Measurements from ENCODE around the gene TRA2B.

TRA2B gene

DNA sequence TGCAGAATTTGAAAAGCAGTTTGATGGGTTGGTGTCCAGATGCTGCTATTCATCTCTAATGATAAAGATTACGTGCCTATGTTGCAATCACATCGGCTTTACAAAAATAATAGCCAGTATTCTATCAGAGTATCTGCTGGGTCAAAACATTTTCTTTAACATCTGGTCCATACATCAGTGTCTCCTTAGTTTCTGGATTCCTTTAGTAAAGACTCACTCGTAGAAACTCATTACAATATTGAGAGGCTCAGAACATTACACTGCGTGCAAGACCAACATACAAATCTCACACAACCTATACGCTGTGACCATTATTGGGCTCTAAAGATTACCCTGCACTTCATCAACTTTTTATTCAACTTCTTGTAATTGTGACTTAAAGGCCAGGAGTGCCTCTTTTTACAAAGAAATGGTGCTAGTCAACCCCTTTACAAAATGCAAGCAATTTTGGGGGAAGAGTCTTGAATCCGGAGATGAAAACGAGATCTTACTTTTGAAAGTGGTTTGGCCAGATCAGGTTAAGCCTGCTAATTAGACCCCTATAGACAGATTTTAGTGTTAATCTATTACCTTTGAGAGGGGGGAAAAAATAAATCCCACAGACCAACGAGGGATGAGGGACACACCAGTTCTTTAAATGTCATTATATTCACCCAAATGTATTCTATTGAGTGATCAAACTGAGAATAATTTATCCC, 2.9 kb downstream of the TRA2B start:
- no peak for TF ChIP-seq CTCF (IDR thresholded peaks at IDR 0.05; ENCODE audit: insufficient read depth, low read depth, low read length, missing control alignments)
- no peak for DNase-seq (ENCODE audit: low read depth)
- H3K4me3 ChIP-seq (ENCODE audit: low read depth, low read length): peak overlapping the region; percentile 98

- peak overlapping the region; percentile 98 for H3K4me3 ChIP-seq (ENCODE audit: low read depth, low read length)
- DNase-seq (ENCODE audit: low read depth): no peak
- TF ChIP-seq CTCF (IDR thresholded peaks at IDR 0.05; ENCODE audit: insufficient read depth, low read depth, low read length, missing control alignments): no peak
Measured at GRCh38 chr3:185934174-185934557, 3.6 kb downstream of the TRA2B start.

DNA sequence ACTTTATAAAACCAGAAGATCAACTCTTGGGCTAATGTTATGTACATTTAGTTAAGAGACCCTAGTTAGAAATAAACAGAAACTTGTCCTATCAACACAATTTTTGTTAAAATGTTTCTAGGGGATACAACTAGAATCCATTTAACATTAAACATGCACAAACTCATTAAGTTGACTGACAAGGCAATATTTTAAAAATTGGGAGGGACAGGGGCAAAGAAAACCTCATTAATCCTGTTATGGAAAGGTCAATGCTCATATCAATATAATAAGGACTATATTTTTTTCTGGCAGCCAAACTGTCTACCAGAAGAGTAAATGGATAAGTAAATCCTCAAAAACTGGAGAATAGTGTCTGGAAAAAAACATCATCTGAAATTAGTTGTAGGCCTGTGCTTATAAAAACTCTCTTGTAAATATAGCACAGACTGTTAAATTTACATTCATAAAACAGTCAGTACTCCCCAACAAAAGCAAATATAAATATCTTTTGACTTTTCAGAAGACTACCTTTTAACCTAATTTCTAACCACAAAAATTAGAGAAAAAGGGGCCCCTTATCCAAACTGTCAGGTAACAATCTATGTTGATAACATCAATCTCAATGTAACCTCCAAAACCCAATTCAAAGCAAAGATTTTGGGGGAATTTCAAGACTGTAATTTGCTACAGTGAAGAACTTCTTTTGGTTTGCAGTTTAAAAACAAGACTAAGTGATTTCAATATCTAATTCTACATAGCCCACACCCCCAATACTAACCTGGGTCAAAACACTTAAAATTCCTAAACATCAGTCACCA, 4.2 kb downstream of the TRA2B start:
- no peak for TF ChIP-seq CTCF (IDR thresholded peaks at IDR 0.05; ENCODE audit: insufficient read depth, low read depth, low read length, missing control alignments)
- H3K4me3 ChIP-seq (ENCODE audit: low read depth, low read length): peak overlapping the region; percentile 98
- DNase-seq (ENCODE audit: low read depth): no peak

- DNase-seq (ENCODE audit: low read depth): no peak
- peak overlapping the region; percentile 98 for H3K4me3 ChIP-seq (ENCODE audit: low read depth, low read length)
Measured at GRCh38 chr3:185931777-185932612, 5.8 kb downstream of the TRA2B start.

GRCh38 chr3:185930393-185931107, 7.3 kb downstream of the TRA2B start:
- peak overlapping the region; percentile 98 for H3K4me3 ChIP-seq (ENCODE audit: low read depth, low read length)
- no peak for DNase-seq (ENCODE audit: low read depth)
- no peak for TF ChIP-seq CTCF (IDR thresholded peaks at IDR 0.05; ENCODE audit: insufficient read depth, low read depth, low read length, missing control alignments)

More at GRCh38 chr3:185931777-185932612, 5.8 kb downstream of the TRA2B start:
- no peak for TF ChIP-seq CTCF (IDR thresholded peaks at IDR 0.05; ENCODE audit: insufficient read depth, low read depth, low read length, missing control alignments)
